ENCODE data around the gene PASD1.
"Not testable (repeated sequence)": the region's sequence is repeated elsewhere in the genome, so short reads cannot be mapped to it uniquely, and the experiment has no call there.

Gene PASD1

DNA sequence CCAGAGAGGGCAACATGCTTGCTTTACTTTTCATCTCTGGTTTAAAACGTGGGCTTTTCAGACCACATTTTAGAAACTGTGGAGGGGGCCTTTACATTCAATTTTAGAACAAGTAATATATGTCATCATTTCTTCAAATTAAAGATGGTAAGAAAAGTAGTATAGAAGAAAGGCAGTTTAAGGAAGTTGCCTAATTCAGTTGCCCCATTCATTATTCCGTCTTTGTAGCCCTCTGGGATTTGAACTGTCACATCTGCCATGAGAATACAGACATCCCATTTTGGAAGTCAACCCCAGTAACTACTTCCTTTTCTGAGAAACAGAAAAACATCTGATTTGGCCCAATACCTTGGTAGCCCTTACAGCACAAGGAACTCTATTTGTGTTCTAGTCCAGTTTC lies 61.2 kb downstream of the PASD1 start:
- no peak for DNase-seq (ENCODE audit: low read depth)

DNA sequence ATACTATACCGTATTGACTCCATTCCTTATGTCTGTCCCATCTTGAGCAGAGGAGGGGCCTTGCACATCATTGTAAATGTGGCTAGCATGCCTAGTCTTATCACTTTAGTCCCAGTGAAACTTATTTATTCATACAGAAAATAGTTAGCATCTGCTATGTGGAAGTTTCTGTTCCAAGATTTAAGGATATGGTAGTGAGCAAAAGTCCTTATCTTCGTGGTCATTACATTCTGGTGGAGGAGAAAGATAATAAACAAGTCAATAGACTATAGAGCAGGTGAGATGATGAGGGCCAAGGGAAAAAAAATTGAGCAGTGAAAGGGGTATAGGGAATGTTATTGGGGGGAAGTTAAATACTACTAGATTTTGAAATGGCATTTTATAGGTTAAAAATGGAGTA lies 68.3 kb downstream of the PASD1 start:
- no peak for DNase-seq (ENCODE audit: low read depth)

DNA sequence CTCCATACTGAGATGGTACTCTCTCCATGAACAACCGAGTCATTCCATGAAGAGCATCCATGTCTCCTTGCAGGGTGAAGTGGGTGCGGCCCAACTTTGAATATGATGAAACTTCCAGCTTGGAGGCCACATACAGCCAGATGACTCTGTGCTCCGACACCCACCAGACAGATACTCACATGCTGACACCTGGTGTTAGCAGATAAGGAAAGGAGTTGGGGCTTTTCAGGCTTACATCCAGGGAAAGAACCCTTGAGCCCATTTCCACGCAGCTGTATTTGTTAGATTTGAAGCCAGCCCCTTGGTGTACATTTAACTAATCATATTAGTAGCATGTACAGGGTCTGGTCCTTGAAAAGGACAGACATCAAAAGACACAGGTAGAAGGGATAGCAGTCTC lies 69.7 kb downstream of the PASD1 start:
- DNase-seq (ENCODE audit: low read depth), result no peak

DNA sequence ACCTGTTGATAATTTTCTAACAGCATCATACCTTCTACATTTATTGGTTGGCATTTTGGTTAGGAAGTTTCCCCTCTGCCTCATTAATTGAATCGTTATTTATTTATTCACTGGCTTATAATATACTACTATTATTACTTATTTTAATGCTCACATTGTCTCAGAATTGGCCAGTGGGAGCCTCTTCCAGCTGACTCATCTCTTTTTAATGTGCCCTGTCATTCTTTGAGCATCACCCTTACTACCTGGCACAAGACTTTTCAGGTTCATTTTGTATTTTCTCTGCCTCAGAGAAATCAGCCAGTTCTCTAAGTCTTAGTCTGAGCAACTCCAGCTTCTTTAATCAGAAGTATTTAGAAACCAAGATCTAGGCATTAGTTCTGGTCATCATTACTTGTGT lies 71.5 kb downstream of the PASD1 start:
- no peak for DNase-seq (ENCODE audit: low read depth)

DNA sequence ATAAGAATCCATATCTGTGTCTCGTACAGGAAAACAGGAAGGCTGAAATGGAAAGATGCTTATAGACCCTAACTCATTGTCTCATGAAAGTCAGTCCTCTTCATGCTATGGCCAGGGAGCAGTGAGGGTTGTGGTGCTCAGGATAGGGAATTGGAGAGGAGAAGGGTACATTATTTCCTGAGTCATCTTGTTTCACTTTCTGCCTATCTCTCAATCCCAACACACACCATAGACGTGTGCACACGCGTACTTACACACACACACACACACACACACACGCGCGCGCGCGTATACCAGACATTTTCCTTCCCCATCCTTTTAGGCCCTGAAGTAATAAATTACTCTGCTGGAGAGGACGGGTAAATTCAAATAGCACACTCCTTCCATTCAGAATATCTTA lies 78.1 kb downstream of the PASD1 start:
- no peak for DNase-seq (ENCODE audit: low read depth)

DNA sequence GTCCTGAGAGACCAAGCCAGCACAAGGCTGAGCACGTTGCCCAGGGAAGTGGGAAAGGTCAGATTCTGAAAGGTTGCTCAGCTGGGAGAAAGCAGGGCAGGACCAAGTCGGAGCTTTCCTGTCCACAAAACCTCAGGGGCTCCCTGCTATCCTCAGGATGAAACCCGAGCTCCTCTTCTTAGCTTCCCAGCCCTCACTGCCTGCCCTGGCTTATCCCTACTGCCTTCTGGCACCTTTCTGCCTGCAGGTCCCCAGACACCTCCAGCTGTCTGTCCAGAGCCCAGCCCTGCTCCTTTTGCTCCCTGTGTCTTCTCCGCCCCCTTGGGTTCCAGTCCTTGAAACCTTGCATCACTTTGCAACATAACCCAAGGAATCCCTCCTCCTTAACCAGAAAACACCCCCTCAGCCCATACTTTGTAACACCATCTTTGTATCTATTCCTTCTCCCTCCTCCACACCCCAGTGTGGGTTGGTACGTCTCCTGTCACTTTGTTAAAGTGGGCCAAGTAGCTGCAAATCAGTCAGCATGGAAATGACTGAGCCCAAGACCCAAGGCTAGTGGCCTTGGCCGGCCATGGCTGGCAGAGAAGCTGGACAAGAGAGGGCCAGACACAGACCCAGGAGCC lies 111.8 kb downstream of the PASD1 start:
- DNase-seq (ENCODE audit: low read depth), result no peak

DNA sequence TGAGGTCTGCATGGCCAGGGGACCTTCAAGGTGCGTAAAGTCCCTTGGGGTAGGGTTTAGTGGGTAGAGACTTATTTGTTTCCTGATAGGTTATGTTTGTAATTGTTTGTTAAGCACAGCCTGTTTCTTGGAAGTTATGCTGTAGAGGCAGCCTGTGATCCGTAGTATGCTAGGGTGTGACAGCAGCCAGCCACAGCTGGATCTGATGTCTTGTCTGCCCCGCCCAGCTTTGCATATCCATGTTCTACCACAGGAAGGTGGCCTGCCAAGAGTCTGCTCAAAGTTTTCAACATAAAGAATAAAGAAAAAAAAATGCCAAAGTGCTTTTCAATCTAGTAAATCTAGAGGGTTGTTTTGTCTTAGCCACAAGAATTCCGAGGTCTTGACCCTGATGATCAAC lies 112.7 kb downstream of the PASD1 start:
- DNase-seq (ENCODE audit: low read depth), result no peak

DNA sequence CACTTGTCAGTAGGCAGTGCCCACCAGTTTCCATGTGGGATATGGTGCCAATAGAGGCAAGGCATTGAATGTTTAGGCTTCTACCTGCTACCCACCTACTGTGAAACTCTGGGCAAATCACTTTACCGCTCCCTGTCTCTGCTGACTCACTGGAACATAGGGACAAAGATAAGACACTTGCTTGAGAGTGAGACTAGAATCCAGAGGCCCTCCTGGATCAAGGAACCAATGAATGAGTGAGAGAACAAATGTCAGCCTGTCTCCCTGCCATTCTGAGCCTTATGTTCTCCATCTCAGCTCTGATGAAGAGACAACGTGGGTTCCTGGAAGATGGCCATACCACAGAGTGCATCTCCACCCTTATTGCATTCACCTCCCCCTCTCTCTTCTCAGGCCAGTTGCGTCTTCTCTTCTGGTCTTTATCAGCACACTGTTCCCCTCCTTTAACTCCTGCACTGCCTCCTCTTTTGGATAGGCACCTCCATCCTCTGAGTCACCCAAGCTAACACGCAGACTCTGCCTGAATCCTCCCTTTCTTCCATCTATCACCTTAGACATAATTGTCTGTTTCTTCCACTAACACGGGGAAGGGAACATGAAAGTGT lies 116.4 kb downstream of the PASD1 start:
- no peak for DNase-seq (ENCODE audit: low read depth)

DNA sequence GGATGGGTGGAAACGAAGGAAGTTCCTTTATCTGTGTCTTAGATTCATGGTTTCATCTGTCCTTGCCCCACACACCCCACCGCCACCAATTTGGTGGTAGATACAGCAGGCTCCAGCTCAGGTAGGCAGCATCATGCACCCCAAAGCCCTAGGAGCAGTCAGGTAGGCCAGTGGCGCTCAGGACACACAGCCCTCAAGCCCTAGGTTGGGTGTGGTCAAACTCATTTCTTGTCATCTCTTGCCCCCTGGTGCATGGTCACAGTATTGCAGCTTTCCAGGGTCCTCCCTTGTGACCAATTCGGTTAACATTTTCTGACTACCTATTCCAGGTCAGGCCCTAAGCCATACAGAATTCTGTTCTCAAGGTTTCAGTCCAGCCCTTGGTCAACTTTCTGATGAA lies 117.3 kb downstream of the PASD1 start:
- DNase-seq (ENCODE audit: low read depth), result peak; percentile 31

DNA sequence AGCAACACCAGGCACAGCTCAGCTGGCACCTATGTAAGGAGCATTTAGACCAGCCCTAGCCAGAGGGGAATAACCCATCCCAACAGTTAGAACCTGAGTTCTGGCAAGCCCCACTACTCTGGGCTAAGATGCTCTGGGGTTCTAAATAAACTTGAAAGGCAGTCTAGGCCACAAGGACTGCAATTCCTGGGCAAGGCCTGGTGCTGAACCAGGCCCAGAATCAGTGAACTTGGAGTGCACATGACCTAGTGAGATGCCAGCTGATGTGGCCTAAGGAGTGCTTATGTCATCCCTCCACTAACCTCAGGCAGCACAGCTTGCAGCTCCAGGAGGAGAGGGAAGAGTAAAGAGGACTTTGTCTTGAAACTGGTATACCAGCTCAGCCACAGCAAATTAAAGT lies 124.2 kb downstream of the PASD1 start:
- DNase-seq (ENCODE audit: low read depth), result no peak

DNA sequence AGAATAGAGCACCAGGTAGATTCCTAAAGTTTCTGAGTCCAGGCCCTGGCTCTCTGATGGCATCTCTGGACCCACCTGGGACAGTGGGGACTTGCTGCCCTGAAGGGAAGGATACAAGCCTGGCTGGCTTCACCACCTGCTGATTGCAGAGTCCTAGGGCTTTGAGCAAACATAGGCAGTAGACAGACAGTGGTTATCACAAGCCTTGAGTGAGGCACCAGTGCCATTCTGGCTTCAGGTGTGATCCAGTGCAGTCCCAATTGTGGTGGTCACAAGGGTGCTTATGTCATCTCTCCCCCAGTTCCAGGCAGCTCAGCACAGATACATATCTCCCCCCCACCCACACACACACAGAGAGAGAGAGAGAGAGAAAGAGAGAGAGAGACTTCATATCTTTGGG lies 125.2 kb downstream of the PASD1 start:
- no peak for DNase-seq (ENCODE audit: low read depth)

DNA sequence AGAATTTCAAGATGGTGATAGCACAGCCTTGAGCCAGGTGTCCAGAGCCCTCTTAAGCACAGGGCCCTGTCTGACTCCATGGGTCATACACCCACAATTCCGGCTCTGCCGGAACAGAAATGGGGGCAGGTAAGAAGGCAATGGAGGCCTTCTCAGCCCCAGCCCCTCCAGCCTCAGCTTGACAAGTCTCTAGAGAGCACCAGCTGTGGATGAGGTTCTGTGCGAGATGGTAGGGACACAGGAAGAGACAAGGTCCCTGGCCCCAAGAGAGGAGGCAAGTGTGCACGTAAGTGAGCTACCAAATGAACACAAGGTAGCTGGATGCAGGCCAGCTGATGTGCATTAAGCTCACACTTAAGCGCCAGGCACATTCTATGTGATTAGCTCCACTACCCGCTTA lies 129.3 kb downstream of the PASD1 start:
- no peak for DNase-seq (ENCODE audit: low read depth)

DNA sequence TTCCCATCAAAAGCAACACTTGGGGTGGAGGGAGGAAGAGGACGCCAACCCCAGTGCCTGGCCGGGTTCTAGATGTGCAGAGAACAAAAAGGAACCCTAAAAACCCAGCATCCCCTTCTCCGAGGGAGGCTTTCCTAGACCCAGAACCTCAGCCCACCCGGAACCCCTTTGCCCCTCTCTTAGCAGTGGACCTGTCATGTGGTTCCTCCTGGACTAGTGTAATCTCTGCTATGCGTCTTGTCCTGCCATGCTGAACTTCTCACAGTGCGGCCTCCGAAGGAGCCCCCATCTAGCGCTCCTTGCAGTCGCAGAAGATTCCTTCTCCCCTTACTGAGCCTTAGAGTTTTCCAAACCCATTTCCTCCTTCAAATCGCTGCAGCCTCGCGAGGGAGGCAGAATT lies 130.6 kb downstream of the PASD1 start:
- DNase-seq (ENCODE audit: low read depth), result no peak

DNA sequence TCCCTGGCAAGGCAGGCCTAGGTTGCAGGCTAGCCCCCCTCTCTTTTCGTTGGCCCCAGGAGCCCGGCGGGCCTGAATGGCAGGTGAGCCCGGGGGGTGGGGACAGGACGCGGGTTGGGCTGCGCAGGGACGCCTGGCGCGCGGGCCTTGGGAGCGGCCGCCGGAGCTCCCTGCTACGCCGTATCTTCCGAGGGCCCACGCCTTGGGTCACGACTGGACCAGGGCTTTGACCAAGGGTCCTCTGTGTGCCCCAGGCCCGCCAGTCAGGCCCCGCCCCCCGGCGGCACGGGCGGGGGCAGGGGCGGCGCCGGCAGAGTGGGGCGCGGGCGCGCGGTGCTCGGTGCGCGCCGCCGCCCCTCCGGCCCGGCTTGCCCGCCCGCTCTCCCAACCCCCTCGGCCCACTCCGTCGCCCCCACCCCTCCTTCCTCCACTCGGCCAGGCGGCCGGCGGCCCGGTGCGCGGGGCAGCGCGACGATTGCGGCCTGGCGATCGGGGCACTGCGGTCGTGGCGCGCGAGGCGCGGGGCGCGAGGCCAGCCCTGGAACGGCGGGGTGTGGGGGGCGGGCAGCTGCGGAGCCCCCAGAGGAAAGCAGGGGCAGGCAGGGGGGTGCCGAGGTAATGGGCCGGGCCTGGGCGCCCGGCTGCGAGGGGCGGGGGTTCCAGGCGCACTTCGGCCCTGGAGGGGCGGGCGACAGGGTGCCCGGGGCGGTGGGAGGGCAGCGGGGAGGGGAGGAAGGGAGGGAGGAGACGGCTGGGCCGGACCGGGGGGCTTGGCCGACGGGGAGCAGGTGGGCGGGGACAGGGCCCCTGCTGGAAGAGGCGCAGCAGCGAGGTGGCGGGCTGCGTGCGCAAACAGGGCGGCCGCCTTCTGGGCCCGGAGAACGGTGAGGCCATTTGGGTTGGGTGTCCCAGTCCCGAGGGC lies 131.4 kb downstream of the PASD1 start, which contains the start of gene PRRG3:
Gene PRRG3, plus strand, starts transcription at position 798 of the 922 bp plus-strand sequence. CDS start 3,357 bp downstream, outside the sequence.
- no peak for DNase-seq (ENCODE audit: low read depth)

DNA sequence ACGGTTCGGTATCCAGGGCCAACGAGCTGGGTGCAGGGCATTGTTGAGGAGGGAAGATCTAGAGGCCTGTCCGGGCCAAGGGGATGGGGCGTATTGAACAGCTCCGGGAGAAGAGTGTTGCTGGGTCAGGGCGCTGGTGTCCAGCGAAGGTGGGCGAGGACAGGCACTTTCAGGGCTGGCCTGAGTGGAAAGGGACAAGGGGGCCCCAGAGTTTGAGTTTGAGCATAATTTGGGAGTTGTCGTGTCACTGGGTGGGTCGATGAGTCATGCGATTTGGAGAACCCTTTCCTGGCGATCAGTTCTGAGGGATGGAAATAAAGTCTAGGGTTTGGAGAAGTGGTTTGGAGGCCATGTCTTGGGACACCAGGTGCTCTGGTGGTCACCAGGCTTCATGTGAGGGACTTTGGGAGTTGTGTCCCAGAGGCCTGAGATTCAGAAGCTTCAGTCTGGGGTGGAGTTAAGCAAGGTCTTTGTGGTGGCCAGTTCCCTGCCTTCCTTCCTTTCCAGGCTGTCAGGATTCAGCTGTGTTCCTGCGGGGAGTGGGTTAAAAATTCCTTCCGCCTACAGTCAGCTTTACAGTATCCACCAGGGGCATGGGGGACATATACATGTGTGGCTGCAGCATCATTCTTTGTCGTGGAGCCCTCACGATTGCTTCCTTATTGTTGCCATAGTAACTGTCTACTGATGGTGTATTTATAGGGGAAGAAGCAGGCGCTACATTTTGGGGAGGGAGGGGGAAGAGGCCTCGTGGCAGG lies 132.3 kb downstream of the PASD1 start:
- no peak for DNase-seq (ENCODE audit: low read depth)

DNA sequence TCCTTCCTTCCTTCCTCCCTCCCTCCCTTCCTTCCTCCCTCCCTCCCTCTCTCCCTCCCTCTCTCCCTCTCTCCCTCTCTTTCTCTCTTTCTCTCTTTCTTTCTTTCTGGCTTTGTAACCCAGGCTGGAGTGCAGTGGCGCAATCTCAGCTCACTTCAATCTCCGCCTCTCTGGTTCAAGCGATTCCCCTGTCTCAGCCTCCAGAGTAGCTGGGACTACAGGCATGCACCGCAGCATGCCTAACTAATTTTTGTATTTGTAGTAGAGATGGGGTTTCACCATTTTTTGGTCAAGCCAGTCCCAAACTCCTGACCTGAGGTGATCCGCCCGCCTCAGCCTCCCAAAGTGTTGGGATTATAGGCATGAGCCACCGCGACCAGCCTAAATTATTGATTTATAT lies 133.6 kb downstream of the PASD1 start:
- DNase-seq (ENCODE audit: low read depth), result not testable (repeated sequence)

DNA sequence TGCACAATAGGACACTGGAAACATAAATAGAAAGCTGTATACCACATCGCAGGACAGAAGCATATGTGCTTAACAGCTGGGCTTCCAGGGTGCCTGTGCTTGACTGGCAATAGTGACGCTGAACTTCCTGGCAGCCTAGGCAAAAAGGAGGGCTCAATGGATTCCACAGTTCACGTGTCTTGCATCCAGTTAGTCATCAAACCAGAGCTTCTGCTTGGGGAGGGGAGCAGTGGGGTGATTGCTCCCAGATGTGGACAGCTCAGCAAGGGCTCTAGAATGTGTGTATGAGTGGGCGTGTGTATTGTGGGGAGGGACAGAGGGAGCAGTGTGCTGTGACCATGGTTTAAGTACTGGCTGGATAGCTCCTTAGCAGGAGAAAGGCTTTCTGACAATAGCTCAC lies 134.0 kb downstream of the PASD1 start:
- no peak for DNase-seq (ENCODE audit: low read depth)

DNA sequence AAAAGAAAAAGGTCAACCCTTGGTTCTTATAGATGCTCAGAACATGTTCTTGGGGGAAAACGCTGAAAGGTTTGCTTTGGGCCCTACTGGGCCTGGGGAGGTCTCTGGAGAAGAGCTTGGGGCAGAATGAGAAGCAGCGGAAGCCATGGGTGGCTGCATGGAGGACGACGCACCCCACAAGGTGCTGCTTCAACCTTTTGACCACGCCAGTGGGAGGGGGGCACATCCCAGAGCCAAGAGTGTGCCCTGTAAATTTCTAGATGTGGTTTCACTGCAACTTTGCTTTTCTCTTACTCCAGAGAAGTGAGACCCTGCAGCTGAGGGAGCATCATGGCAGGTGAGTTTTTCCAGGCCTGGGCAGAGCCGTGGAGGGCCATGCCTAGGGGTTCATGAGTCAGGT lies 135.0 kb downstream of the PASD1 start:
- no peak for DNase-seq (ENCODE audit: low read depth)

DNA sequence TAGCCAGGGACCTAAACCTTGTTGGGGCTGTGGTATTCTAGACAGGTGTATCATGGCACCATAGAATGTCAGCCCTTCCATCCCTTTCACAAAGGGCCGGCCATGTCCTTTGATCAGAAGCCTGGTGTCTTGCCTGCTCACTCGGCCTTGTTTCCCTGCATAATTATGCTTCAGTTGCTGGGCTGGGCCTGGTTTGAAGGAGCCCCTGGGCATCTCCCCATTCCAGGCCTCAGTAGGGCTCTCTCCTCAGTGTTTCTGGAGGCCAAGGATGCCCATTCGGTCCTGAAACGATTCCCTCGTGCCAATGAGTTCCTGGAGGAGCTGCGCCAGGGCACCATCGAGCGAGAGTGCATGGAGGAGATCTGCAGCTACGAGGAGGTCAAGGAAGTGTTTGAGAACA lies 136.3 kb downstream of the PASD1 start:
- DNase-seq (ENCODE audit: low read depth), result no peak

DNA sequence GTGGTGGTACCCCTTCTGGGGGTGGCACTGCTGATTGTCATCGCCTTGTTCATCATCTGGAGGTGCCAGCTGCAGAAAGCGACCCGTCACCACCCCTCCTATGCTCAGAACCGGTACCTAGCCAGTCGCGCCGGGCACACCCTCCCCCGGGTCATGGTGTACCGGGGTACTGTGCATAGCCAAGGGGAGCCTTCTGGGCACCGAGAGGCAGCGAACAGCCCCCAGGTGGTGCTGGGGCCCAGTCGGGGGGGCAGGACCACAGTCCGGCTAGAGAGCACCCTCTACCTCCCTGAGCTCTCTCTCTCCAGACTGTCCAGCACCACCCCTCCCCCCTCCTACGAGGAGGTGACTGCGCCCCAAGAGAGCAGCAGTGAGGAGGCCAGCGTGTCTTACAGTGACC lies 137.1 kb downstream of the PASD1 start:
- DNase-seq (ENCODE audit: low read depth), result no peak

DNA sequence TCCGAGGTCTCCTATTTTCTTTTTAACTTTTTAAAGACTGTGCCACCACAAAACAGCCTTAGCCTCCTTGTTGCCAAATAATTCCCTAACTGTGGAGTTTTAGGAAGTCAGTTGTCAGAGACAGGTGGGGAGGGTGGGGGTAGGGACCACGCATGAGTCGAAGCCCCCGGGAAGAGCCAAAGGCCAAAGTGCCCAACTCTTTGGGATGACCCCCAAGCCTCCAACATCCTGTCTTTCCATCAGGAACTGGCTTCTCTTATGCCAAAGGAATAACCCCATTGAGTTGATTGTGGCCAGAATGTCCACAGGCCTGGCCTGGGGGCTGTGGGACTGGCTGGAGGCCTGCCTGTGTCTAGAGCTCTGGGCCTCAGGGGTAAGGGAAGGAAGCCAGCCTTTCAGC lies 137.6 kb downstream of the PASD1 start:
- no peak for DNase-seq (ENCODE audit: low read depth)

DNA sequence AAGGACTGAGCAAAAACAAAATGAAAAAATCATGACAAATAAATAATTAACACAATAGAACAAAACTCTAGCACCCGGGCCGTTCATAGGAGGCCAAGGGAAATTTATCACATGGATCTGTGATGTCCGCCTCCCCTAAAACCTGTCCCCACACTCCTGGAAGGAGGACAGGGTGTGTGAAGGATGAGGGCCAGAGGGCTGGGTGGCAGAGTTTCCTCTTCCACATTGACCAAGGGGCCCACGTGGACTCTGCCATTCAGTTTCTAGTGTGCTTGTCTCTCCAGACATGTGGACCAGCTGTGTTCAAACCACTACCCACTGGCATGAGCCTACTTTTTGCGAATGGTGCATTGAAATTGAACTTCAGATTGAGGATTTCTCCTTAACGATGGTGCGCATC lies 138.1 kb downstream of the PASD1 start:
- DNase-seq (ENCODE audit: low read depth), result no peak
